Measurements from ENCODE around the gene SNX32. TPM values are rescaled to one million over a fixed set of nuclear protein-coding genes. Genes with fewer than 3 reads are reported as not detected.

SNX32 gene
- total RNA-seq, 2 donors from 2014 or later: 1.5 to 4.3 TPM

DNA sequence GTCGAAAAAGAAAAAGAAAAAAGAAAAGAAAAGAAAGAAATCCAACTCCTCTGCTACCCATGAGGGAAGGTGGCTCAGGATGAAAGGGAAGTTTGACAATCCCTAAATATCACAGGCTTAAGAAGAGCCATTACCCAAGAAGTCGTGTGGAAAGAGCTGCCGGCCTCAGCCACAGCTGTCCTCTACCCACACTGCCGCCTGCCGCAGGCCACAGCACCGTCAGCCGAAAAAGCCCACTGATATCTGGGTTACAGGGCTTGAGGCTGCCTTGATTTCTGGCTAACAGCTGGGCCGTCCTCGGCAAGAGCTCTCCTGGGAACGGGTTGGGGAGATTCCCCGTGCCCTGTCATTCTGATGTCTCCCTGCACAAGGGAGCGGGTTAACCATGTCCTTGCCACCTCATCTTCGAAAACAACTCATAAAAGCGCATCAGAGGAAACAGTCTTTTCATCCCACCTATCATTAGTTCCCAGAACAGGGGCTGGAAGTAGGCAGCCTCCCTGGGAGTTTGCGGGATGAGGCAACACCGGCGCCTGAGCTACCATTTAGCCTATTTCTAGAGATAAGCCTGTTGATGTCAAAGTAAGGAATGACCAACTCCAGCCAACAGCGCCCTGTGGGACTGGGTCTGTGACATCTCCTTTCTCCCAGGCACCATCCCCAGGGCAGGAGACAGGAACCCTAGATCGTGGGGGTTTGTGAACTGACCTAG is 21.8 kb upstream of the SNX32 start:
- H3K4me1 ChIP-seq (ENCODE audit: control insufficient read depth, insufficient read depth, low read length): no peaks in the 10 kb centered on the region
- Mint-ChIP-seq H3K36me3 (ENCODE audit: low read depth) (no peaks in the 10 kb centered on the region), H3K4me3 (no peak overlapping the region), H3K9me3 (no peaks in the 10 kb centered on the region), H3K27ac (no peak overlapping the region), H3K27me3 (ENCODE audit: insufficient read depth) (peaks cover 34% of the 10 kb centered on the region), H3K4me1 (peaks cover 10% of the 10 kb centered on the region)
- no peaks in the 10 kb centered on the region for H3K9me3 ChIP-seq (ENCODE audit: control insufficient read depth, low read length)
- H3K27ac ChIP-seq (ENCODE audit: low read depth, low read length): no peak overlapping the region
- TF ChIP-seq, protein P1, sequence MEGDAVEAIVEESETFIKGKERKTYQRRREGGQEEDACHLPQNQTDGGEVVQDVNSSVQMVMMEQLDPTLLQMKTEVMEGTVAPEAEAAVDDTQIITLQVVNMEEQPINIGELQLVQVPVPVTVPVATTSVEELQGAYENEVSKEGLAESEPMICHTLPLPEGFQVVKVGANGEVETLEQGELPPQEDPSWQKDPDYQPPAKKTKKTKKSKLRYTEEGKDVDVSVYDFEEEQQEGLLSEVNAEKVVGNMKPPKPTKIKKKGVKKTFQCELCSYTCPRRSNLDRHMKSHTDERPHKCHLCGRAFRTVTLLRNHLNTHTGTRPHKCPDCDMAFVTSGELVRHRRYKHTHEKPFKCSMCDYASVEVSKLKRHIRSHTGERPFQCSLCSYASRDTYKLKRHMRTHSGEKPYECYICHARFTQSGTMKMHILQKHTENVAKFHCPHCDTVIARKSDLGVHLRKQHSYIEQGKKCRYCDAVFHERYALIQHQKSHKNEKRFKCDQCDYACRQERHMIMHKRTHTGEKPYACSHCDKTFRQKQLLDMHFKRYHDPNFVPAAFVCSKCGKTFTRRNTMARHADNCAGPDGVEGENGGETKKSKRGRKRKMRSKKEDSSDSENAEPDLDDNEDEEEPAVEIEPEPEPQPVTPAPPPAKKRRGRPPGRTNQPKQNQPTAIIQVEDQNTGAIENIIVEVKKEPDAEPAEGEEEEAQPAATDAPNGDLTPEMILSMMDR (conservative IDR thresholded peaks at IDR 0.05): no peak
- no peak for DNase-seq
- H3K36me3 ChIP-seq (ENCODE audit: control insufficient read depth, insufficient read depth, low read length): no peaks in the 10 kb centered on the region
- WGBS, 2 experiments (ENCODE audit: insufficient coverage in 1 of 2, insufficient read length in 1 of 2): 69 to 86% methylated on average over 9 to 18 of the region's 19 CpGs
- H3K9ac ChIP-seq (ENCODE audit: extremely low read depth, low read length, poor library complexity, severe bottlenecking): no peak overlapping the region
- H3K4me3 ChIP-seq (ENCODE audit: low read length): no peak overlapping the region
- peaks cover 13% of the 10 kb centered on the region for H3K27me3 ChIP-seq (ENCODE audit: control insufficient read depth, insufficient read depth, low read length, poor library complexity, severe bottlenecking)

DNA sequence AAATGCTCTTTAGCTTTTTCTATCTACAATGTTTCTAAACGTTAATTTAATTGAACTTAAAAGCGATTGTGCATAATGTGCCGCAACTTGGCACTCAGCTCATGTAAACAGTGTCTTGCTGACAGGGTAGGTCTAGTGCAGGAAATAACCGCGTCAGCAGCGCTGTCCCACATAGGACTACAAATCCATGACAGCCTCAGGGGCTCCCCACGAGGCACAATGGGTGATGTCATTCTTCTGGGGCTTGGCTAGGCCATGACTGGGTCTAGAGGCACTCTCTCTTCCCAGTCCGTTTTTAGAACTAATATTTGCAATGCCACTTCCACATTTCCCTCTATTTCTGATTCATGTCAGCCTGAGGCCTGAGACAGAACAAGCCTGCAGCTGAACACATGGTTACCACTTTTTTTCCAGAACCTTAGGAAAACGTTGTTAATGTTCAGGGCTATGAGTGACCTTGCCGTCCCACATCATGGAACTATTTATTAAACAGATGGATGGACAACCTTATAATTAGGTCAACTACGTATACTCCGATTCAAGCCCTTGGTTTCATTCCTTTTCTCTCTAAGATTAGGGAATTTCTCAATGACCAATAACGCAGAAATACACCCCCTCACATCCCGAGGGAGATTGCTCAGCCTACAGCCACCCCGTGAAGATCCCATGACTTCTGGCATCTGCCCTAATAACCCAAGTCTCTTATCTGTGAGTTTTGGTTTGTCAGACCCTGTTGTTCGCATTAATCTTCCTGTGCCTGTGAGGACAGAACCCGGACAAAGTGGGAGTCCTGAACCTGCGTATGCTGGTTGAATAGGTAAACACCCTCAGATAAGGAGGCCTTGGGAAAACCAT is 19.4 kb upstream of the SNX32 start:
- Mint-ChIP-seq H3K27me3 (ENCODE audit: insufficient read depth) (peaks cover 27% of the 10 kb centered on the region), H3K4me1 (peaks cover 10% of the 10 kb centered on the region), H3K4me3 (no peak overlapping the region), H3K27ac (no peak overlapping the region), H3K9me3 (no peaks in the 10 kb centered on the region), H3K36me3 (ENCODE audit: low read depth) (no peaks in the 10 kb centered on the region)
- no peak for DNase-seq
- Histone ChIP-seq H3K9me3 (ENCODE audit: control insufficient read depth, low read length) (no peaks in the 10 kb centered on the region), H3K4me1 (ENCODE audit: control insufficient read depth, insufficient read depth, low read length) (no peaks in the 10 kb centered on the region), H3K9ac (ENCODE audit: extremely low read depth, low read length, poor library complexity, severe bottlenecking) (no peak overlapping the region), H3K27ac (ENCODE audit: low read depth, low read length) (no peak overlapping the region), H3K36me3 (ENCODE audit: control insufficient read depth, insufficient read depth, low read length) (no peaks in the 10 kb centered on the region), H3K4me3 (ENCODE audit: low read length) (no peak overlapping the region), H3K27me3 (ENCODE audit: control insufficient read depth, insufficient read depth, low read length, poor library complexity, severe bottlenecking) (peaks cover 15% of the 10 kb centered on the region)
- TF ChIP-seq, protein P1 (conservative IDR thresholded peaks at IDR 0.05): no peak
- WGBS, 2 experiments (ENCODE audit: insufficient coverage in 1 of 2, insufficient read length in 1 of 2): 82 to 85% methylated on average over 13 to 18 of the region's 18 CpGs

DNA sequence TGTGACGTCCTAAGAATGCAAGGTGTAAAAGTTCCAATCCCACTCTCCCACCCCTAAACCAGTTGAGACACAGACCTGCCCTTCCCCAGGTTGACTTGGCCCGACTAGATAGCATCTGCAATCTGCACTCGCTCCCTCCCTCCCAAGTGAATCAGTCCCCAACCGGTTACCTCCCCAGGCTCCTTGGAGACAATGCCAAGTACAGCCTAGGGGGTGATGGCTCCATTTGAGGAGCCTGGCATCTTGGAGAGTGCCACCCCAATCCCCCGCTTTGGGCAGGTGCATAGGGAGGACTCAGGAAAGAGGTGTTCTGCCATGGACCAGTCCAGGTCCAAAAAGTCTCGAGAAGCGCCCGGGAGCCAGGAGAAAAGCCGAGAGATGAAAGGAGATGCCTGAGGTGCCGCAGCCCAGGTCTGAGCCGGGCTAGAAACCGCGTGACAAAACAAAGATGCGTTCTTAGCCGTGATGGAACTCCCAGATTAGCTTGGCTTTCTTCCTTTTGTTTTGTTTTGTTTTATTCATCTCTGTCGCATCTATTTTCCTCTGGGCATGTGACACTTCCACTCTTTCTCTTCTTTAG is 18.7 kb upstream of the SNX32 start:
- Histone ChIP-seq H3K4me1 (ENCODE audit: control insufficient read depth, insufficient read depth, low read length) (no peaks in the 10 kb centered on the region), H3K27me3 (ENCODE audit: control insufficient read depth, insufficient read depth, low read length, poor library complexity, severe bottlenecking) (peaks cover 15% of the 10 kb centered on the region), H3K4me3 (ENCODE audit: low read length) (no peak overlapping the region), H3K27ac (ENCODE audit: low read depth, low read length) (no peak overlapping the region), H3K9me3 (ENCODE audit: control insufficient read depth, low read length) (no peaks in the 10 kb centered on the region), H3K9ac (ENCODE audit: extremely low read depth, low read length, poor library complexity, severe bottlenecking) (no peak overlapping the region), H3K36me3 (ENCODE audit: control insufficient read depth, insufficient read depth, low read length) (no peaks in the 10 kb centered on the region)
- TF ChIP-seq, protein P1 (conservative IDR thresholded peaks at IDR 0.05): no peak
- 90 to 92% methylated on average over 14 to 16 of the region's 16 CpGs for WGBS, 2 experiments (ENCODE audit: insufficient coverage in 1 of 2, insufficient read length in 1 of 2)
- Mint-ChIP-seq H3K27me3 (ENCODE audit: insufficient read depth) (peaks cover 23% of the 10 kb centered on the region), H3K4me3 (no peak overlapping the region), H3K9me3 (no peaks in the 10 kb centered on the region), H3K4me1 (peaks cover 10% of the 10 kb centered on the region), H3K36me3 (ENCODE audit: low read depth) (no peaks in the 10 kb centered on the region), H3K27ac (no peak overlapping the region)
- DNase-seq: no peak
